OCI-M2 (cell line): Measurements from ENCODE around the gene PDLIM5.
"Not testable (repeated sequence)": the region's sequence is repeated elsewhere in the genome, so short reads cannot be mapped to it uniquely, and the experiment has no call there.

ENCODE experiments used
- DNase-seq: peaks from one replicate; lab custom pipeline; 2025; ENCODE audit not compliant: unreplicated experiment; lab: John Stamatoyannopoulos, UW

Gene PDLIM5, protein sequence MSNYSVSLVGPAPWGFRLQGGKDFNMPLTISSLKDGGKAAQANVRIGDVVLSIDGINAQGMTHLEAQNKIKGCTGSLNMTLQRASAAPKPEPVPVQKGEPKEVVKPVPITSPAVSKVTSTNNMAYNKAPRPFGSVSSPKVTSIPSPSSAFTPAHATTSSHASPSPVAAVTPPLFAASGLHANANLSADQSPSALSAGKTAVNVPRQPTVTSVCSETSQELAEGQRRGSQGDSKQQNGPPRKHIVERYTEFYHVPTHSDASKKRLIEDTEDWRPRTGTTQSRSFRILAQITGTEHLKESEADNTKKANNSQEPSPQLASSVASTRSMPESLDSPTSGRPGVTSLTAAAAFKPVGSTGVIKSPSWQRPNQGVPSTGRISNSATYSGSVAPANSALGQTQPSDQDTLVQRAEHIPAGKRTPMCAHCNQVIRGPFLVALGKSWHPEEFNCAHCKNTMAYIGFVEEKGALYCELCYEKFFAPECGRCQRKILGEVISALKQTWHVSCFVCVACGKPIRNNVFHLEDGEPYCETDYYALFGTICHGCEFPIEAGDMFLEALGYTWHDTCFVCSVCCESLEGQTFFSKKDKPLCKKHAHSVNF

GRCh38 chr4:94451695-94452475 is at the start of gene PDLIM5:
Gene PDLIM5 (plus strand): TSS chr4:94451942. CDS start chr4:94455289, 3,347 bp downstream.
- peak; percentile 12 for DNase-seq

GRCh38 chr4:94402439-94402838 is 49.3 kb upstream of the PDLIM5 start:
- not testable (repeated sequence) for DNase-seq

DNA sequence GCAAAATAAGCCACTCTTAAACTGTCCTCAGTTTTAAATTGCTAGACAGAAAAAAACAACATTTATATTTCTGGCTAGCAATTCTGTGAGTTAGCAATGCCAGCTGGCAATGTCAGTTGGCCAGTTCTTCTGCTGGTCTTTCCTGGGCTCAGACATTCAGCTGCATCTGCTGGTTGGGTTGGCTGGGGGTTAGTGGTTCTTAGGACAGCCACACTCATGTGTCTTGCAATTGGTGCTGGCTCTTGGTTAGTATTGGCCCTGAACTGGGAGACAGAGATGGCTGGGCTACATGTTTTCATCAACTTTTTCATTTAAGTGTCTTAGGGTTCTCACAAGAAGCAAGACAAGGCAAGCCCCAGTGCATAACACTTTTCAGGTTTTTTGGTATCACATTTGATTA is 48.0 kb upstream of the PDLIM5 start:
- DNase-seq: no peak

GRCh38 chr4:94406668-94407437 is 44.9 kb upstream of the PDLIM5 start:
- DNase-seq: peak; percentile 73

DNA sequence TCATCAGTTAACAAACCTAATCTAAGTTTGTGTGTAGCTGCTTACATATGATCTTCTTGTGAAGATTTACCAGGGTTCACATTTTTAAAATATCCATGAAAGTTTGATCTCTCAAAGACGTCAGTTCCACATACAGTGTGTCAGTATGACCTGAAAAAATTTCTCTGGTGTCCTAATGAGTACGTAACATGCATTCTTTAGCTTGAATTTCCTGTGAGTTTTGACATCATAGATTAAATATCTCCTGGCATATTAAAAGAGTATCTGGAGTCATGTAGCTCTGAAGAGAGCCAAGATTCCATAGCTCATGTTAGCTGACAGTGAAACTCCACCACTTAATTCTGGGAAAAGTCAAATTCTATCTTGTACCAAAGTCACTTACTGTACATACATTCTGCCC is 43.9 kb upstream of the PDLIM5 start:
- no peak for DNase-seq

DNA sequence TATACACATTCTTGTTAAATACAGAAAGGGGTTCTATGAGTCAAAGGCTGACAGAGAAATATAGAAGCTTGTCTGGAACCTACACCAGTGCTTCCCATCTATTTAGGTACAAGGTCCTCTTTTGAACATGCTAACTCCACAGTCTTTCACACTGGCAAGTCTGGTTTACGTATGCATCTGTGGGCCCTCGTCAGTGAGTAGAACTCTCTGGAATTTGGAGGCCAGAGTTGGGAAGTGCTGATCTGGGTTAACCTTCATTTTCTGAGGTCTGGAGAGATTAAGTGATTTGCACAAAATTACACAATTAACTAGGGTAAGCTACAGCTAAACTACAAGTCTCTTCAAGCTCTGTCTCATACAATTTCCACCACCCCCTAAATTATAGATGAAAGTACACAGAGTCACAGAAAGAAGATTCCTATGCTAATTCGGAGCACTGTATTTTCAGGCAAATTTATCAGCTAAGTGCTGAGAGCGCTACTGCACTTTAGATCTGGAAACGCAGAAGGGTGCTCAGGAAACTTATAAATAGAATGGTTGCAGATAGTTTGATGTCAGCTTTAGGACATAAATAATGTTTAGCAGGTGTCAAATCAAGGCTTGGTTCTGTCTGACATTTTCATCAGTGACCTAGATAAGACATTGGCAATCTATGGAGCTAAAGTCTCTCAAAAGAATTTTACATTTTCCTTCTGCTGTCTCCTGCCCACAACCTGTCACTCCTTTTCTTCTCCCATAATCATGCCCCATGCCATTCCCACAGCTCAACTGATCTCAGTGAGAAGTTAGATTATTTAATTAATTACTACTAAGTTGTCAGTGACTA is 43.0 kb upstream of the PDLIM5 start:
- DNase-seq: no peak

GRCh38 chr4:94409375-94409679 is 42.4 kb upstream of the PDLIM5 start:
- DNase-seq: no peak

- DNase-seq: no peak
Observed at GRCh38 chr4:94409962-94410361, 41.8 kb upstream of the PDLIM5 start.

DNA sequence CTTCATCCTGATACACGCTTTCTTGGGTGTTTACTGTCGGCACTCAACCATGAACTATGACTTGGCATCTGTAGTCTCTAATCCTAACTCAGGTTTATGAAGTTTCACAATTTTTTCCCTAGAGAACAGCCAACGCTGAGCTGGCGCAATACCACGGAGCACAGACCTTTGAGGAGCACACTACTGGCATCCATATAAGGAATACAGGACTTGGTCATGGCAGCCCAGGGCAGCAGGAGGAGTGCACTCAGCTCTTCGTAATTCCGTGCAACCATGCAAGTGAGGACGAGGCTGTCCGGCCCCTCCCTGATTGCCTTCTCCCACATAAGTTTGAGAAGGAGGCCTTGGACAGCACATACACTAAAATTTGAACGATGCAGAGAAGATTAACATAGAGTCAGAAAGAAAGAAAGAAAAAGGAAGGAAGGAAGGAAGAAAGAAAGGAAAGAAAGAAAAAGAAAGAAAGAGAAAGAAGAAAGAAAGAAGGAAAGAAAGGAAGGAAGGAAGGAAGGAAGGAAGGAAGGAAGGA is 41.0 kb upstream of the PDLIM5 start:
- no peak for DNase-seq

- no peak for DNase-seq
Observed at GRCh38 chr4:94411296-94411695, 40.4 kb upstream of the PDLIM5 start.

DNA sequence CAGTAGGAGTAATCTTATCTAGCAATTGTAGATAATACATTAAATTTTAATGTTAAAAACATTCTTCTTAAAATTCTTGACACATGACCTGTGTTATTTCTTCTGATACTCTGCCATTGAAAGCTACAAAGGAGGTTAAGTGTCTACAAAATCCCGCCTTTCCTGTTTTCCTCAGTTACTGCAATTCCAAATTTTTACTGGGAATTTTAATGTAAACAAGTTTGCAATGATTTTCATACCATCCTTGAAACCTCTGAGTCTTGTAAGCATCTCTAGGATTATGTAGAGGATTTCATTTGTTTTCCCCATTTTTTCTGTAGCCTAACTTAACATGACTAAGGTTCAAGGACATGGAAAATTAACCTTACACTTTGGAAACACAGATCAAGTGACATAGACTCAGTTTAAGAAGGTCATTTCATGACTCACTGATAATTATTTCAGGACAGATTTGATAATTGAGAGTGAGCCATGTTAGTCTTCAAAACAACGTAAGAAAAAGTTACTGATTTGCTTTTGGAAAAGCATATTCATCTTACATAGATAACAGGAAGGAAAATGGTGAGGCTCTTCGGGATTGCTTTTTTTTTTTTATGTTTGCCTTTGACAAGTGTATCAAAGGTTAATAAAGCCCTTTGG is 39.6 kb upstream of the PDLIM5 start:
- DNase-seq: no peak

DNA sequence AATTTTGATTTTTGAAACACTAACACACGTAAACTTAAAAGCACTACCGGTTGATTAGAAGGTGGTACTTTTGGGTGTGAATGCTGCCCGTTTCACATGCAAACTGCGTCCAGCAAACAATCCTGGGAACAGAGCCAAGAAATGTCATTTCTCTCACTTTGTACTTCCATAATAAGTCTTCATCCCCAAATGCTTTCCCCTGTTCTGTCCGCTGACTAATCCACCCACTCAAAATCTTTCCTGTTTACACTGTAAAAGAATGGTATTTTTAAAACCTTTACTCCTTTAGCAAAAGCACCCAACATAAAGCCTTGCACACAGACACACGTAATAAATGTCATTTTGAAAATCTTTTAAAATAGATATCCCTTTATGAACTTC is 39.1 kb upstream of the PDLIM5 start:
- DNase-seq: no peak

DNA sequence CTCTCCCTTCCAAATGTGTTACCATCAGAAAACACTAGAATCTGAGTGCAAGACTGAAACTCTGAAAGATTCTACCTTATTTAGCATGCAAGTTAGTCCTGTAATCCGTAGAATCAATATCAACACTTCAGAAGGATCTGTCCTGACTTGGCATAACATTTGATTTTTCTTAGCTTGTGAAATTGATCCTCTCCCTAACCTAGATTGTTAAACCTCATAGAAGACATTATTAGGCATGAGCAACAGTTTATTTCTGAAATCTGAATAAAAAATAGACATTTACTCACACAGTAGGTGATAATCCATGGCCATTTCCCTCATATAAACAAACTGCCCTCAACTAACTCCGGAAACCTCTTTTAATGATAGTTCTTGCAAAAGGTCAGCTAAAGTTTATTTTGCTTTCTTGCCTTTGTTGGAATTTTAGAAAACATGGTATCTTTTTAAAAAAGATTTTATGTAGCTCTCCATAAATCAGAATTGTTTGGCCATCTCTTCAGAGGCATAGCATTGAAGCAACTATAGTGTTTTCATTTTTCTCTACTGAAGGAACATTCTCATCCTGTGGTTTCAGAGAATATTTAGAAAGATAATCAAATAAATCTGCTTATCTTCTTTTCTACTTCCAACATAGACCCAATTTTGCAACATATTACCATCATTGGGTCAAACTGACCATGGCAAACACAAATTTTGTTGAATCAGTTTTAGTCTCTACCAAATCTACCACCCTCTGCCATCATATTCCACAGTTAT is 38.5 kb upstream of the PDLIM5 start:
- no peak for DNase-seq

- DNase-seq: no peak
Observed at GRCh38 chr4:94414907-94415306, 36.8 kb upstream of the PDLIM5 start.

GRCh38 chr4:94415448-94415847 is 36.3 kb upstream of the PDLIM5 start:
- no peak for DNase-seq

GRCh38 chr4:94416335-94416734 is 35.4 kb upstream of the PDLIM5 start:
- no peak for DNase-seq

- DNase-seq: no peak
Observed at GRCh38 chr4:94416981-94417380, 34.8 kb upstream of the PDLIM5 start.

DNA sequence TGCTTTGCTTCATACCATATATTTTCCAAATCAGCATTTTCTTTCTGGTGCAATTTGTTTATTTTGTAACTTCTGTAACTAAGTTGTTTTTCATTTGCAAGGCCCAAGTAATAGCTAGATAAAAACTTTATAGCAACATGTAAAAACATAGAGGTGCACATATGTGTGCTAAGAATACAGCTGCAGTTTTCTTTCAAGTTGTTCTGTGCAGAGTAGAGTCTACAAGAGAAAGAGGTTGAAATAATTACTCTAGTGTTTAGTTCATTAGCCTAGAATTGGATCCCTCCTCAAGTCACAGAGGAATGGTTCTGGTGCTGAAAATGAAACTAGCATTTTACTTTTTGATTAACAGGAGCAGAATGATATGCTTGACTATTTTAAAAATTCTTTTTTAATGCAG is 32.2 kb upstream of the PDLIM5 start:
- DNase-seq: no peak

DNA sequence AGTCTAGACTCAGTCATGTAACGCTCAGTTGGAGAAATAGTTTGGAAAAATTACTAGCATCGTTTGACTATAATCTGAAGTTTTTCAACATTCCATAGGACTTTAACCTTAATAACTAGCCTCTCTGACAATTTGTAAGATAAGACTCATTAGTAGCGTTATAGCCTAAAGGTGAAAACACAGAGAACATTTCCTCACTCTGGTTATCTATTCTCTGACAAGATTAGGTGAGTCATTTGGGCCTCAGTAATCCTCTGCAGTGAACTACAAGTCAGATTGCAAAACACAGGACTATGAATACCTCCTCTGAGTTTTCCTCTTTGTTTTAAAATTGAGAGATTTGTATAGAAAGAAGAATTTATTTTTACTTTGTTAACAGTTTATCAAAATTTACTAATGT is 31.8 kb upstream of the PDLIM5 start:
- no peak for DNase-seq
